ENCODE results near the gene ST6GAL2.

The ST6GAL2 gene

GRCh38 chr2:106831816-106832569 is 54.0 kb downstream of the ST6GAL2 start:
- no peak for DNase-seq (ENCODE audit: low spot score)
- in situ Hi-C loops (cut with MboI; ENCODE audit: low sequenced_read_pairs, unreplicated experiment), result no loop called here
- no peak for TF ChIP-seq CTCF (IDR thresholded peaks at IDR 0.05; ENCODE audit: borderline replicate concordance, control extremely low read depth, extremely low read depth, insufficient read depth, missing control alignments)

GRCh38 chr2:106831241-106831640 is 54.7 kb downstream of the ST6GAL2 start:
- no peak for TF ChIP-seq CTCF (IDR thresholded peaks at IDR 0.05; ENCODE audit: borderline replicate concordance, control extremely low read depth, extremely low read depth, insufficient read depth, missing control alignments)

GRCh38 chr2:106830191-106830590 is 55.8 kb downstream of the ST6GAL2 start:
- no peak for DNase-seq (ENCODE audit: low spot score)
- no peak for TF ChIP-seq CTCF (IDR thresholded peaks at IDR 0.05; ENCODE audit: borderline replicate concordance, control extremely low read depth, extremely low read depth, insufficient read depth, missing control alignments)
- in situ Hi-C loops (cut with MboI; ENCODE audit: low sequenced_read_pairs, unreplicated experiment), result no loop called here

More at GRCh38 chr2:106831241-106831640, 54.7 kb downstream of the ST6GAL2 start:
- DNase-seq (ENCODE audit: low spot score), result no peak
- in situ Hi-C loops (cut with MboI; ENCODE audit: low sequenced_read_pairs, unreplicated experiment), result no loop called here

- no peak for DNase-seq (ENCODE audit: low spot score)
- TF ChIP-seq CTCF (IDR thresholded peaks at IDR 0.05; ENCODE audit: borderline replicate concordance, control extremely low read depth, extremely low read depth, insufficient read depth, missing control alignments), result no peak
- in situ Hi-C loops (cut with MboI; ENCODE audit: low sequenced_read_pairs, unreplicated experiment), result no loop called here
Observed at GRCh38 chr2:106828119-106828518, 57.8 kb downstream of the ST6GAL2 start.

- TF ChIP-seq CTCF (IDR thresholded peaks at IDR 0.05; ENCODE audit: borderline replicate concordance, control extremely low read depth, extremely low read depth, insufficient read depth, missing control alignments), result no peak
- DNase-seq (ENCODE audit: low spot score), result no peak
- in situ Hi-C loops (cut with MboI; ENCODE audit: low sequenced_read_pairs, unreplicated experiment), result no loop called here
Observed at GRCh38 chr2:106827158-106827557, 58.8 kb downstream of the ST6GAL2 start.

- in situ Hi-C loops (cut with MboI; ENCODE audit: low sequenced_read_pairs, unreplicated experiment), result no loop called here
- no peak for TF ChIP-seq CTCF (IDR thresholded peaks at IDR 0.05; ENCODE audit: borderline replicate concordance, control extremely low read depth, extremely low read depth, insufficient read depth, missing control alignments)
- DNase-seq (ENCODE audit: low spot score), result no peak
Observed at GRCh38 chr2:106825161-106825560, 60.8 kb downstream of the ST6GAL2 start.

Measured in GM13976 (cell line).